Vagina (tissue), 2 donors: Measurements from ENCODE around the gene DTD1. TPM values are rescaled to one million over a fixed set of nuclear protein-coding genes. Genes with fewer than 3 reads are reported as not detected.

ENCODE experiments used
- DNase-seq, 2 donors: peaks; one replicate each; pipeline ENCODE4 v3.0.0-alpha.2; 2017; ENCODE audit errors: extremely low spot score in 2 of 2
- H3K27ac ChIP-seq: fragments of 200-600 bp; sonication (generic); one replicate; pipeline ENCODE4 v1.5.1; 2019
- H3K27me3 ChIP-seq: fragments of 200-600 bp; sonication (generic); one replicate; pipeline ENCODE4 v1.5.1; 2019
- H3K36me3 ChIP-seq, 2 donors: fragments of 200-600 bp; sonication (generic); one replicate each; pipeline ENCODE4 v1.5.1; 2017 to 2019
- H3K4me1 ChIP-seq: fragments of 200-600 bp; sonication (generic); one replicate; pipeline ENCODE4 v1.5.1; 2019
- H3K4me3 ChIP-seq, 2 donors: fragments of 200-600 bp; sonication (generic); 1 replicate in 1 of 2; 2 replicates in 1 of 2; pipeline ENCODE4 v1.5.1; 2016 to 2019
- H3K9me3 ChIP-seq: fragments of 200-600 bp; sonication (generic); one replicate; pipeline ENCODE4 v1.5.1; 2019
- CTCF ChIP-seq, 3 experiments: fragments of 450-650 bp in 2 of 3; fragments of 200-600 bp in 1 of 3; sonication (generic) in 1 of 3; IDR thresholded peaks; one replicate each; pipeline ENCODE4 v1.5.1; 2017 to 2019; ENCODE audit warnings: antibody characterized with exemption in 3 of 3, mild to moderate bottlenecking in 2 of 3, moderate library complexity in 2 of 3
- POLR2A ChIP-seq, 2 donors: fragments of 450-650 bp; IDR thresholded peaks; one replicate each; pipeline ENCODE4 v1.6.1; 2017; ENCODE audit warnings: antibody characterized with exemption in 2 of 2, mild to moderate bottlenecking in 2 of 2, moderate library complexity in 2 of 2
- POLR2AphosphoS5 ChIP-seq, 2 donors: sonication (generic); formaldehyde crosslinking; IDR thresholded peaks; one replicate each; pipeline ENCODE4 v1.9.0; 2017; ENCODE audit warnings: antibody characterized with exemption in 2 of 2, mild to moderate bottlenecking in 2 of 2, low read depth in 1 of 2; ENCODE audit not compliant: insufficient read depth in 1 of 2
- intact Hi-C: fragments of 100-400 bp; cut with DNase I; formaldehyde crosslinking; loops from one replicate; pipeline ENCODE4 v1.15.1; 2023
- total RNA-seq: library from RNA; depleted of rRNA; stranded (reverse); fragments of >200 nt; gene quantifications from one replicate; pipeline ENCODE4 v1.2.3, GENCODE V29; 2016

DTD1 gene
- total RNA-seq, 1 donor from 2014 or later: 24.1 TPM

- intact Hi-C loops: no loop called here
- H3K4me1 ChIP-seq: no peaks in the 10 kb centered on the region
- no peak for TF ChIP-seq CTCF (IDR thresholded peaks at IDR 0.05)
- no peak for TF ChIP-seq POLR2A (IDR thresholded peaks at IDR 0.05)
- TF ChIP-seq POLR2AphosphoS5 (IDR thresholded peaks at IDR 0.05; ENCODE audit: insufficient read depth in 1 of 2, low read depth in 1 of 2): no peak
- no peak overlapping the region for H3K27ac ChIP-seq
- no peaks in the 10 kb centered on the region for H3K9me3 ChIP-seq
- H3K27me3 ChIP-seq: no peaks in the 10 kb centered on the region
- H3K4me3 ChIP-seq: no peak overlapping the region
- DNase-seq: no peak
- H3K36me3 ChIP-seq: no peaks in the 10 kb centered on the region
These were observed 97.6 kb downstream of the DTD1 start for GRCh38 chr20:18685406-18685805.

- Histone ChIP-seq H3K27me3 (no peaks in the 10 kb centered on the region), H3K4me3 (no peak overlapping the region), H3K36me3 (no peaks in the 10 kb centered on the region), H3K9me3 (no peaks in the 10 kb centered on the region), H3K4me1 (no peaks in the 10 kb centered on the region), H3K27ac (no peak overlapping the region)
- DNase-seq: no peak
- TF ChIP-seq POLR2A (IDR thresholded peaks at IDR 0.05) (no peak), CTCF (IDR thresholded peaks at IDR 0.05) (no peak), POLR2AphosphoS5 (IDR thresholded peaks at IDR 0.05; ENCODE audit: insufficient read depth in 1 of 2, low read depth in 1 of 2) (no peak)
- intact Hi-C loops: no loop called here
These were observed 98.8 kb downstream of the DTD1 start for GRCh38 chr20:18686696-18687095.

GRCh38 chr20:18688676-18689075 is 100.8 kb downstream of the DTD1 start:
- DNase-seq: no peak
- Histone ChIP-seq H3K4me3 (no peak overlapping the region), H3K4me1 (peaks cover 5% of the 10 kb centered on the region), H3K27me3 (no peaks in the 10 kb centered on the region), H3K27ac (no peak overlapping the region), H3K36me3 (no peaks in the 10 kb centered on the region), H3K9me3 (no peaks in the 10 kb centered on the region)
- intact Hi-C loops: no loop called here
- TF ChIP-seq POLR2AphosphoS5 (IDR thresholded peaks at IDR 0.05; ENCODE audit: insufficient read depth in 1 of 2, low read depth in 1 of 2) (no peak), POLR2A (IDR thresholded peaks at IDR 0.05) (no peak), CTCF (IDR thresholded peaks at IDR 0.05) (no peak)

GRCh38 chr20:18689557-18689956 is 101.7 kb downstream of the DTD1 start:
- TF ChIP-seq CTCF (IDR thresholded peaks at IDR 0.05) (no peak), POLR2A (IDR thresholded peaks at IDR 0.05) (no peak), POLR2AphosphoS5 (IDR thresholded peaks at IDR 0.05; ENCODE audit: insufficient read depth in 1 of 2, low read depth in 1 of 2) (no peak)
- intact Hi-C loops: no loop called here
- Histone ChIP-seq H3K4me1 (peaks cover 5% of the 10 kb centered on the region), H3K27ac (no peak overlapping the region), H3K36me3 (no peaks in the 10 kb centered on the region), H3K4me3 (no peak overlapping the region), H3K9me3 (no peaks in the 10 kb centered on the region), H3K27me3 (no peaks in the 10 kb centered on the region)
- DNase-seq: no peak

GRCh38 chr20:18692447-18692846 is 104.6 kb downstream of the DTD1 start:
- H3K4me1 ChIP-seq: peaks cover 5% of the 10 kb centered on the region
- intact Hi-C loops: no loop called here
- H3K36me3 ChIP-seq: no peaks in the 10 kb centered on the region
- no peaks in the 10 kb centered on the region for H3K9me3 ChIP-seq
- TF ChIP-seq POLR2A (IDR thresholded peaks at IDR 0.05): no peak
- no peak for TF ChIP-seq POLR2AphosphoS5 (IDR thresholded peaks at IDR 0.05; ENCODE audit: insufficient read depth in 1 of 2, low read depth in 1 of 2)
- no peak for TF ChIP-seq CTCF (IDR thresholded peaks at IDR 0.05)
- no peaks in the 10 kb centered on the region for H3K27me3 ChIP-seq
- H3K4me3 ChIP-seq: no peak overlapping the region
- H3K27ac ChIP-seq: no peak overlapping the region
- DNase-seq: no peak
